ENCODE results near the gene SURF1.
"Not testable (repeated sequence)": the region's sequence is repeated elsewhere in the genome, so short reads cannot be mapped to it uniquely, and the experiment has no call there.

The SURF1 gene

DNA sequence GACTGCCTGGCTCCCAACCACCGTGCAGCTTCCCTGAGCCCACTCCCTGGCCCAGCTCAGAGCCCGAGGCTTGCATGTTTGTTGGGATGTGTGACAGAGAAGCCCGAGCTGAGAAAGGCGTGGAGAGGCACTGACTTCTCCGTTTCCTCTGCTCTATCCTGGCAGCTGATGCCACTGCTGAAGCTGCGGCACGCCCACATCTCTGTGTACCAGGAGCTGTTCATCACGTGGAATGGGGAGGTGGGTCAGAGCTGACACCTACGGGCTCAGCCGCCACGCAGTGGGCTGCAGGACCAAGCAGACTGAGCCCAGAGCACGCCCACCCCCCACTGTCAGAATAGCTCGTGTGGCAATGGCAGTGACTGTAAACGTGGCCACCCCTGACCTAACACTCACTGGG, 29.2 kb upstream of the SURF1 start:
- no peak for DNase-seq
- in situ Hi-C loops (cut with MboI; ENCODE audit: low pct_unique_long_range_greater_than_20kb, low sequenced_read_pairs) = no loop called here

DNA sequence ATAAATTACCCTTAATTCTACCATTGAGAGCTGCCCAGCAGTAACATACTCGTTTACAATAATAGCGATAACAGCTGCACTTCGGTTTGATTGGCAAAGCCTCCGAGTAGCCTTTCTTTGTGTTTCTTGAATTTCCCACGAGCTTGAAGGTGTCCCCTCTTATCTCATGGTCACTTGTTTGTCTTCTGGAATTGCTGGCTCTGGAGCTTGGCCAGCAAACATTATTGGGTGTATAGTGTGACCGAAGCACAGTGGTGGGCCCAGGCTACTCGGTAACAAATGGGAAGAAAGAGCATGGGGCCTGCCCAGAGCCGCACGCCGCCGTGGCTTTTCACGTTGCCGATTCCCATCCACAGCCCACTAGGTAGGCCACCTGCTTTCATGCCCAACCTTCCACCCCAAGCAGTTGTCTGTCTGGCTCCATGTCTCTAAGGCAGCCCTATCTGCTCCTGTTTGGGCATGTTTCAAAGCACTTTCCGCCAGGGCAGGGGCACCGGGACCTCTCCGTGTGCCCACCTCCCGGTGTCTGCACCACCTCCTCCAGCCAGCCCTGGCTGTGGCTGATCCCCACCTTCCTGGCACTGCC, 28.5 kb upstream of the SURF1 start:
- in situ Hi-C loops (cut with MboI; ENCODE audit: low pct_unique_long_range_greater_than_20kb, low sequenced_read_pairs) = no loop called here
- DNase-seq = no peak

DNA sequence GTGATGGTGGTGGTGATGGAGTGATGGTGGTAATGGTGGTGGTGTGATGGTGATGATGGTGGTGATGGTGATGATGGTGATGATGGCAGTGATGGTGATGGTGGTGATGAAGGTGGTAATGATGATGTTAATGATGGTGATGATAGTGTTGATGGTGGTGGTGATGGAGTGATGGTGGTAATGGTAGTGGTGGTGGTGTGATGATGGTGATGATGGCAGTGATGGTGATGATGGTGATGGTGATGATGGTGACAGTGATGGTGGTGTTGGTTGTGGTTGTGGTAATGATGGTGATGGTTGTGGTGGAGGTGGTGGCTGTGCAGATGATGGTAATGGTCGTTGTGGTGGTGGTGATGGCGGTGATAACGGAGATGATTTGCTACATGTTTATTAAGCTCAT, 27.2 kb upstream of the SURF1 start:
- no peak for DNase-seq
- in situ Hi-C loops (cut with MboI; ENCODE audit: low pct_unique_long_range_greater_than_20kb, low sequenced_read_pairs) = no loop called here

DNA sequence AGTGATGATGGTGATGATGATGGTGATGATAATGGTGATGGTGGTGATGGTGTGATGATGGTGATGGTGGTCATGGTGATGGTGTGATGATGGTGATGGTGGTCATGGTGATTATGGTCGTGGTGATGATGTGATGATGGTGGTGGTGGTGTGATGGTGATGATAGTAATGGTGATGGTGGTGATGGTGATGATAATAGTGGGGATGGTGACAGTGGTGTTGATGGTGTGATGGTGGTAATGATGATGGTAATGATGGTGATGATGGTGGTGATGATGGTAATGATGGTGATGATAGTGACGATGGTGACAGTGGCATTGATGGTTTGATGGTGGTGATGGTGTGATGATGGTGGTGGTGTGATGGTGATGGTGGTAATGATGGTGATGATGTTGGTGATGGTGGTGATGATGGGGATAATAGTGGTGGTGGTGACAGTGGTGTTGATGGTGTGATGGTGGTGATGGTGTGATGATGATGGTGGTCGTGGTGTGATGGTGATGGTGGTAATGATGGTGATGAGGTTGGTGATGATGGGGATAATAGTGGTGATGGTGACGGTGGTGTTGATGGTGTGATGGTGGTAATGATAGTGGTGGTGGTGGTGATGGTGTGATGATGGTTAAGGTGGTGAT, 26.3 kb upstream of the SURF1 start:
- DNase-seq = no peak
- in situ Hi-C loops (cut with MboI; ENCODE audit: low pct_unique_long_range_greater_than_20kb, low sequenced_read_pairs) = no loop called here

DNA sequence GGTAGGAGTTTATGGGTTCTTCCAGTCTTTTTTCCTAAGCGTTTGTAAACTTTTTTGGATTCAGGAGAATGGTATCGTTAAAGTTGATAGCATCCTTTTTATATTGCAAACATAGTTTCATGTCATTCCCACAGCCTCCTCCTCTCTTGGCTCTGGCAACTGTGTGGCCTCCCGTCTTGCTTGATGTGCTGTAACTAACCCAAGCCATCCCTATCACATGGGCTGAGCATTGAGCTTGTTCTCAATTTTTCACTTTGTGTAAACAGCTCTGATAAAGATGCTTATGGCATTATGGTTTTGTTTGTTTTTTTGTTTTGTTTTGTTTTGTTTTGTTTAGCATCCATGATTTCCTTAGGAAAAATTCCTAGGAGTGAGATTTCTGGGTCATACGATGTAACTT, 24.4 kb upstream of the SURF1 start:
- in situ Hi-C loops (cut with MboI; ENCODE audit: low pct_unique_long_range_greater_than_20kb, low sequenced_read_pairs) = no loop called here
- DNase-seq = no peak

DNA sequence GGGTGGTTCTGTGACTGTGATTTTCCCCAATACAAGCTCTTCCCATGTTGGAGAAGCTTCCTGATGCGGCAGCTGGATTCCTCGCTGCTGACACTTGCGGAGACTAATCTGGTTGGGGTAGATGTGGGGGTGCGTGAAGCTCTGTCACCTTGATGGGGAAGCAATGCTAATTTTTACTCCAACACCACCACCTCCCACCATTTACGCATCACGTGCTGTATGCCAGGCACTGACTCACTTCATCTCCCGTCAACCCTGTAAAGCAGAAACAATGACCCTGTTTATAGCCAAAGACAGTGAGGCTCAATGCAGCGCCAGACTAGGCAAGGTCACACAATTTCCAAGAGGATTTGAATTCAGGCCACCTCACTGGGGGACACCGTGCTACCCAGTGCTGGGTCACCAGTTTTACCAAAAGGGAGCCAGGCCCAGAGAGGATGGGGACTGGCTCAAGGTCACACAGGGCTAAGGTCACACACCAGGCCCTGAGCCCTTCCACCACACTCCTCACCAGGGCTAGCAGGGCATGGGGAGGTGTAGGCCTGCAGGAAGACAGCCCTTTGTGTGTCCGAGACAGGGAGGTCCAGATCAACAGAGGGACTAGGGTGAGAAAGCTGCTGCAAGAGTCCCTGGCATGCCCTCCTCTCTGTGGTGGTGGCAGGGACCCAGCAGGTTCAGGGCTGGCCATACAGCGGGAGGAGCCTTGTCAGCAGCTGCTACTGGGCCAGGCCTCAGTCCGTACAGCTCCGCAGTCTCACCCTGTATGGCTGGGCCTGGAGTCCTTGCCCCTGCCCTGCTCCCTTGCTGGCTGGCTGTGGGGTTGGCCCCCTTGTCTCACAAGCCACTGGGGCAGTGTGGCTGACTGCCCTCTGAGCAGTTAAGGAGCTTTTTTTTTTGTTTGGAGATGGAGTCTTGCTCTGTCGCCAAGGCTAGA, 23.1 kb upstream of the SURF1 start:
- in situ Hi-C loops (cut with MboI; ENCODE audit: low pct_unique_long_range_greater_than_20kb, low sequenced_read_pairs) = no loop called here
- no peak for DNase-seq

DNA sequence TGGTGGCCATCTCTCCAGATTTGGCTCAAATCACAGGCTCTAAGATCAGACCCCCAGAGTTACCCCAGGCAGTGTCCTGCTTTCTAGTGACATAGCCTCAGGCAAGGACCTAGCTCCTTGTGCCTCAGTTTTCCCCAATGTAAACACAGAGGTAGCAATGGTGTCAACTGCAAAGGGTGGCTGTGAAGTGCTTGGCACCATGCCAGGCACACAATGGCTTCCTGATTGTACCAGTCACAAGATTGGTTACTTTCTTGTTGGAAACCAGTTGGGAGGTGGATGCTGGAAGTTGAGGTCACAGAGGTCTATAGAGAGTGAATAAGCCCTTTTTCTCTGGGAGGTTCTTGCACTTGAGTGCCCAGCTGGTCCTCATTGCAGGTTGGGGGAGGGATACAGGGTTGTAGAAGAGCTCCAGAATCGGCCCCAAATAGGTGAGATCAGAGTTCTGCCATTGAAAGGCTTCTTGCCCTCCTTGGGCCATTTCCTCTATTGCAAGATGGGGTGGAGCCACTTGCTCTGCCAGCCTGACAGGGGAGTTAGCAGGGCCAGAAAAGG, 22.2 kb upstream of the SURF1 start:
- in situ Hi-C loops (cut with MboI; ENCODE audit: low pct_unique_long_range_greater_than_20kb, low sequenced_read_pairs) = no loop called here
- DNase-seq = no peak

DNA sequence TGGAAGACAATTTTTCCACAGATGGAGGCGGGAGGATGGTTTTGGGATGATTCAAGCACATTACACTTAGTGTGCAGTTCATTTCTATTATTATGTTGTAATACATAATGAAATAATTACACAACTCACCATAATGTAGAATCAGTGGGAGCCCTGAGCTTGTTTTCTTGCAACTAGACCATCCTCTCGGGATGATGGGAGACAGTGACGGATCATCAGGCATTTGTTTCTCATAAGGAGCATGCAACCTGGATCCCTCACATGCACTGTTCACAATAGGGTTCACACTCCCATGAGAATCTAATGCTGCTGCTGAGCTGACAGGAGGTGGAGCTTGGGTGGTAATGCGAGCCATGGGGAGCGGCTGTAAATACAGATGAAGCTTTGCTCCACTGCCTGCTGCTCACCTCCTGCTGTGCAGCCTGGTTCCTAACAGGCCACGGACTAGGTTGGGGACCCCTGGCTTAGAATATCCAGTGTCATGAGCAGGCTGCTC, 21.5 kb upstream of the SURF1 start:
- in situ Hi-C loops (cut with MboI; ENCODE audit: low pct_unique_long_range_greater_than_20kb, low sequenced_read_pairs) = no loop called here

DNA sequence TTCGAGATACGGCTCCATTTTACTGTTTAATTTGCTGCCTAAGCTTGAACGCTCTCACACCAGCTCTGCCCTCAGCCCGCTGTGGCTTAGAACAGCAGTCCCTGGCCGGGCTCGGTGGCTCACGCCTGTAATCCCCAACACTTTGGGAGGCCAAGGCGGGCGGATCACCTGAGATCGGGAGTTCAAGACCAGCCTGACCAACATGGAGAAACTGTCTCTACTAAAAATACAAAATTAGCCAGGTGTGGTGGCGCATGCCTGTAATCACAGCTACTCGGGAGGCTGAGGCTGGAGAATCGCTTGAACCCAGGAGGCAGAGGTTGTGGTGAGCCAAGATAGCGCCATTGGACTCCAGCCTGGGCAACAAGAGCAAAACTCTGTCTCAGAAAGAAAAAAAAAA, 21.0 kb upstream of the SURF1 start:
- in situ Hi-C loops (cut with MboI; ENCODE audit: low pct_unique_long_range_greater_than_20kb, low sequenced_read_pairs); DNase-seq: not testable (repeated sequence)

More for the DNA sequence above, 21.5 kb upstream of the SURF1 start:
- DNase-seq = no peak

DNA sequence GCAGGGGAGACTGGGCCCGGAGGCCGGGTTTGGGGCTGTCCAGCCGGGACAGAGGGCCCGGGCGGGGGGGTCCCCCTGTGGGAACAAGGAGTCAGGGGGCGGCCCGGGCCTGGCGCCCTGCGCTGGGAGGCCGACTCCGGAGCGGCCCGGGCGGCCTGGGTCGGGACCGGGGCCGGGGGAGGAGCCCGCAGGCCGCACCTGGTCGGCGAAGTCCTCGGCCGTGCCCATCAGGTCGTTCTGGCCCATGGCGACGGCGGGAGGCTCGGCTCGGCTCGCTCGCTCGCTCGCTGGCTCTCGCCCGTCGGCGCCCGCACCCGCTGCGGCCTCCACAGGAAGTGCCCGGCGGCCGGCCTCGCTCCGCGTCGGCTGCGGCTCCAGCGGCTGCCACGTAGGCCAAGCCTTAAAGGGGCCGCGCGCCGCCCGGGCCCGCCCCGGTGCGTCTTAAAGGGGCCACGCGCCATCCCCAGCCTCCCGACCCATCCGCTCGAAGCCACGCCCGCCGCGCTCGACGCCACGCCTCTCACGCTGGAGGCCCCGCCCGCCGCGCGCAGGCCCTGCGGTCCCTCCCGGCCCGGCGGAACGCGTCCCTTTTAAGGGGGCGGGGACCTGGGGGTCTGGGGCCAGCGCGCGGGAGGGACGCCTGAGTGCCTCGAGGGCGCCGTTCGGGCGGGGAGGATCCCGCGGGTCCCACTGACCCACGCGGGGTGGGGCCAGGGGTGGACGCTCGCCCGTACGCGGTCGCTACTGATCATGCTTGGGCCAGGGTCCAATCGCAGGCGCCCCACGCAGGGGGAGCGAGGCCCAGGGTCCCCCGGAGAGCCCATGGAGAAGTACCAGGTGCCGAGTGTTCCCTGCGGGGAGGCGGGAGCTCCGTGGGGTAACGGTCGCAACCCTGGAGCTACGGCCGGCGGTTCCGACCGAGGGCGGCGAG, 19.7 kb upstream of the SURF1 start, which contains the start of the genes STKLD1 and SURF4:
Gene STKLD1 (plus strand): TSS at position 643 of the 931 bp plus-strand sequence. CDS start 108 bp downstream, at position 751.
Gene SURF4 (minus strand): TSS at position 337 of the 931 bp plus-strand sequence. CDS start 91 bp downstream, at position 246.
- peak; percentile 97 for DNase-seq
- in situ Hi-C loops (cut with MboI; ENCODE audit: low pct_unique_long_range_greater_than_20kb, low sequenced_read_pairs) = no loop called here

DNA sequence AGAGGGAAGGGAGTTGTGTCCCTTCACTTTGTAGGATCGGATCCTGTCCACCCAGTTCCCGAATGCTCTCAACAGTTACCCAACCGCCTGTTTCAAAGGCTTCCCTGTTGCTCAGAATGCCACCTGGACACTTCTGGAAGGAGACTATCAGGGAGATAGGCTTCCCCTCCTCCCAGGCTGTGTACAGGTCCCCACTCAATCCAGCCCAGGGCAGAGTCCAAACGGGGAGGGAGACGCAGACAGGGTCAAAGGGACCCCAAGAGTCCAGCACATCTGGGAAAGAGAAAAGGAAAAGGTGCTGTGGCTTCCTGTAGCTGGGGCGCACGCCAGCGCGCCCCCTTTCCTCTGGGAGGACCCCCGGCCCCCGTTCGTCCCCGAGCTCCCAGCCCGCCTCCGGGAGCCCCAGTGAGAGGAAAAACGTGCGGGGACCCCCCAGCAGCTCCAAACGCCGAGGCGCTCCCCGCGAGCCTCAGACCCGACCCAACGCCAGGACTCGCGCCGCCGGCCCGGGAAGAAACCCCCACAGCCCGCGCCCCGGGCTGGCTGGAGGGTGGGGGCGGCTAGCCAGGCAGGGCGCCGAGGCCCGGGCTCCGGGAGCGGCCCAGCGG, 18.9 kb upstream of the SURF1 start:
- peak; percentile 56 for DNase-seq
- in situ Hi-C loops (cut with MboI; ENCODE audit: low pct_unique_long_range_greater_than_20kb, low sequenced_read_pairs) = no loop called here

DNA sequence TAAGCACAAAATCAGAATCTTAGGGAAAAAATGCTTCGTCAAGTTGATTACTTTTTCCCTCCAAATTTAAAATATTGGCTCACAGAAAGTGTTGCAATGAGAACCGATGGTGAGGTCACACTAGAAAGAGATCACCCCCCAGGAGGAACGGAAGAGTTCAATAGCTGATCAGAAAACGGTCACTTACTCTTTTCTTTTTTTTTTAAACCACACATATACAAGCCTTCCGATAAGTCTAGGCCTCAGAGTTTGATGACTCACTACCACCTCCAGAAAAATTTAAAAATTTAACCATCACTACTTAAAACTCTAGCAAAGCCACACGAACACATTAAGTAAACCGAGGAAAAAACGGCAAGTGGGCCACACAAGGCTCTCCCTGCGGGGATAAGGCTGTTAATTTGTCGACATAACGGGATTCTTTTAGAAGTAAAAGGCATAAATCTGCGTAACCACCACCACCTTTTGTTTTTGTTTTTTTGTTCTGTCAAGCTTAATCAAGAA, 18.4 kb upstream of the SURF1 start:
- peak; percentile 56 for DNase-seq
- in situ Hi-C loops (cut with MboI; ENCODE audit: low pct_unique_long_range_greater_than_20kb, low sequenced_read_pairs) = no loop called here

DNA sequence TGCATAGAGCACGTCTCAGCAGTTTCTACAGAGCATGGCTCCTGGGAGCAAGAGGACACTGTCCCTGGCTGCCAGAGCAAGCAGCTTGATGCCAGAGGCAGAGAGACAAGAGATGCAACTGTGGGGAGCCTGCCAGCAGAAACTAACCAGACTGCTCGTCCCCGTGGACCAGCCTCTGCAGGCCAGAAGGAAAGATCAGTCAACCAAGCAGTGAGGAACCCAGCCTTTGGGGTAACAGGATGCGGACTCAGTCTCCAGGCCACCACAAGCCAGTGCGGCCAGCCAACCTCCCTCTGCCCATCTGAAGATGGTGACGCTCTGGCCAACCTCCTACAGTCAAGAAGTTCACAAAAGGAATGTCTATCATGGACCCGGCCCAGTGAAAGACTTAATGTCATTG, 15.9 kb upstream of the SURF1 start:
- no peak for DNase-seq
- in situ Hi-C loops (cut with MboI; ENCODE audit: low pct_unique_long_range_greater_than_20kb, low sequenced_read_pairs) = no loop called here

DNA sequence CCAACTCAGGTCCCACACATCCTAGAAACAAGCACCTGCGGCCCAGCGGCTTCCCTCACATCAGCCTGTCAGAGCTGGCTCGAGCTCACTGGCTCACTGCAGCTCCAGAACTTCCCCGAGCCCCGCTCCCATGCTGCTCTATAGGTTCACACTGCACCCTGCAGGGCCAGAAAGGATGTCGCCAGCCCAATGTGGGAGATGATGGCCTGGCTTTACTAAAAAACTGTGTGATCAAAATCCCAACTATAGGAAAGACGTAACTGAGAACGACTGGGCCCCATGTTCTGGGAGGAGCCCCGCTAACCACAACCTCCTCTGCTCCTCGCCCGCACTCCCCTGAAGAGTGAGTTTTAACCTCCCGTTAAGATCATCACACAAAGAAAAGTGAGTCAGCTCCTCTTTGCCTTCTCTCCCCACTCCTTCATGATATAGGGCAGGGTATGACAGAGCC, 15.0 kb upstream of the SURF1 start:
- in situ Hi-C loops (cut with MboI; ENCODE audit: low pct_unique_long_range_greater_than_20kb, low sequenced_read_pairs) = no loop called here
- no peak for DNase-seq

DNA sequence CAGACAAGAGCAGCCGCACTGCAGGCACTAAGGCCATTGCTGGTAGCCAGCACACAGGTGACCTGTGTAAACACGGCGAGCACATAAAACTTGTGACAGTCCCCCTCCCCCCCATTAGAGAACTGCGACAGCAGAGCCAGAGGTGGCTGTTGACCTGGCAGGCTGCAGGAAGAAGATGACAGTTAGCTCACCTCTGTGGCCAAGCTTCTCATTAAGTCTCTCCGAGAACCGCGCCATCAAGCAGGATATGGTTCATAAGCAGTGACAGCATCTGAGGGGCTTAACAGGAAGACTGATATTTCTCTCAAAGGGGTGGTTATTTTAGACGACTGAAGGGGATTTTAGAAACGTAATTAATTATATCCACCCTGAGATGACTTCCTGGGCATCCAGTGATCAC, 14.4 kb upstream of the SURF1 start:
- in situ Hi-C loops (cut with MboI; ENCODE audit: low pct_unique_long_range_greater_than_20kb, low sequenced_read_pairs) = no loop called here
- no peak for DNase-seq

DNA sequence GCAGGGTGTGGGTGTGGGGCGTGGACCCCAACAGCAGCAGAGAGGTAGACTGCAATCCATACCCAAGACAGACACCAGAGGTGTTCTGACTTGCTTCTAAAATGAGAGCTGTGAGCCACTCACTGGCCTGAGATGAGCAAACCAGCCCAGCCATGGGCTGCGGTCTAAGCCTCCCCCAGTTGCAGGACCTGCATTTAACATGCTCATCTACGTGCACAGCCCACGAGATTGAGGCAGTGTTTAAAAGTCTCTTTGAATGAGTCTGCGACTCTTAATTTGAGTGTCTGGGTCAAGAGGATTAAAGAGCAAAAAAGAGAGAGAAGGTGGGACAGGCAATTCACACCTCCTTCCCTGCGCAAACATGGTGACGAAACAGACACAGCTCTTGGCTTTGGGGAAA, 13.6 kb upstream of the SURF1 start:
- in situ Hi-C loops (cut with MboI; ENCODE audit: low pct_unique_long_range_greater_than_20kb, low sequenced_read_pairs) = no loop called here
- no peak for DNase-seq

DNA sequence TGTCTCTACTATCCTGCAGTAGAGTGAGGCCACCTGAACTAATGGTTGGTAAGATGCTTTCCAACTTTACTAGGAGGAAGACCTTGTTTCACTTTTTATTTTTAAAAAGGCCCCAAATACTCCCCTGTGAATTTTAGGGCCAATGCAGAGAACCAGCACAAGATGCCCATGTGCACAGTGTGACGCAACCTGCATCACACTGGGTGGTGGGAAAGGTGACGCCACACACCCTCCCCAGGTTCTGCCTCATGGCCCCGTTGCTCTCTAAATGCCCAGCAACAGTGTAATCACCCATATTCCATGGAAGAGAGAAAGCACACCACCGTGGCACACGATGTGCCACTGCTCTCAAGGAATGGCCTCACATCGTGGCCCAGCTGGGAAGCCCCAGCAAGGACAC, 13.1 kb upstream of the SURF1 start:
- in situ Hi-C loops (cut with MboI; ENCODE audit: low pct_unique_long_range_greater_than_20kb, low sequenced_read_pairs) = no loop called here
- no peak for DNase-seq
